Hepatocyte (in vitro differentiated cells): ENCODE data around the gene AURKA. TPM values are rescaled to one million over a fixed set of nuclear protein-coding genes. Genes with fewer than 3 reads are reported as not detected.

ENCODE experiments used
- DNase-seq: peaks from one replicate; pipeline ENCODE4 v3.0.0-alpha.2; 2016; ENCODE audit warnings: low spot score
- H2AFZ ChIP-seq: fragments of 200-600 bp; sonication (generic); 2 replicates; pipeline ENCODE4 v1.6.0; 2016; ENCODE audit warnings: antibody characterized with exemption, mild to moderate bottlenecking
- H3K27ac ChIP-seq: fragments of 200-600 bp; sonication (generic); 2 replicates; pipeline ENCODE4 v1.5.1; 2016; ENCODE audit warnings: mild to moderate bottlenecking
- H3K27me3 ChIP-seq: fragments of 200-600 bp; sonication (generic); 2 replicates; pipeline ENCODE4 v1.6.1; 2016
- H3K36me3 ChIP-seq: fragments of 200-600 bp; sonication (generic); replicated peaks from 2 replicates; pipeline ENCODE4 v1.5.1; 2016; ENCODE audit warnings: low read depth; ENCODE audit not compliant: insufficient read depth
- H3K4me1 ChIP-seq: fragments of 200-600 bp; sonication (generic); 2 replicates; pipeline ENCODE4 v1.5.1; 2016; ENCODE audit warnings: mild to moderate bottlenecking, moderate library complexity; ENCODE audit not compliant: insufficient read depth
- H3K4me2 ChIP-seq: fragments of 200-600 bp; sonication (generic); 2 replicates; pipeline ENCODE4 v1.6.0; 2016
- H3K4me3 ChIP-seq: fragments of 200-600 bp; sonication (generic); 2 replicates; pipeline ENCODE4 v1.5.1; 2016; ENCODE audit warnings: mild to moderate bottlenecking
- H3K79me2 ChIP-seq: fragments of 200-600 bp; sonication (generic); 2 replicates; pipeline ENCODE4 v1.6.0; 2017; ENCODE audit warnings: mild to moderate bottlenecking
- H3K9me2 ChIP-seq: fragments of 200-600 bp; sonication (generic); replicated peaks from 2 replicates; pipeline ENCODE4 v1.6.0; 2017; ENCODE audit warnings: mild to moderate bottlenecking; ENCODE audit not compliant: insufficient read depth
- H3K9me3 ChIP-seq: fragments of 200-600 bp; sonication (generic); 2 replicates; pipeline ENCODE4 v1.5.1; 2016; ENCODE audit warnings: low read depth, mild to moderate bottlenecking
- H4K20me1 ChIP-seq: fragments of 200-600 bp; sonication (generic); 2 replicates; pipeline ENCODE4 v1.6.0; 2016; ENCODE audit warnings: mild to moderate bottlenecking; ENCODE audit not compliant: insufficient read depth, poor library complexity, severe bottlenecking
- EZH2 ChIP-seq: fragments of 200-600 bp; sonication (generic); IDR thresholded peaks from 2 replicates; pipeline ENCODE4 v1.6.1; 2016; ENCODE audit warnings: antibody characterized with exemption, mild to moderate bottlenecking, borderline replicate concordance
- EZH2phosphoT487 ChIP-seq: fragments of 200-600 bp; sonication (generic); IDR thresholded peaks from one replicate; pipeline ENCODE4 v1.6.1; 2018; ENCODE audit warnings: antibody characterized with exemption, mild to moderate bottlenecking, low read depth, moderate library complexity; ENCODE audit not compliant: unreplicated experiment, severe bottlenecking
- WGBS: methylation state at CpG from one replicate; pipeline ENCODE4 v1.1.6; 2016; ENCODE audit warnings: low lambda C conversion rate; ENCODE audit errors: missing lambda C conversion rate; 5-methylcytosine and 5-hydroxymethylcytosine counted together
- polyA plus RNA-seq: library from polyadenylated mRNA; unstranded; fragments of >200 nt; fragmentation: Nextera tagmentation; extraction: Ambion mirVana; gene quantifications from 2 replicates; pipeline ENCODE4 v1.2.1, GENCODE V29; 2016
- total RNA-seq: library from RNA; depleted of rRNA; stranded (reverse); fragments of >200 nt; gene quantifications from 2 replicates; pipeline ENCODE4 v1.2.3, GENCODE V29; 2014
- TF ChIP-seq, protein P1 (sequence below): fragments of 200-600 bp; sonication (generic); IDR thresholded peaks from 2 replicates; pipeline ENCODE4 v1.5.1; 2016; ENCODE audit warnings: antibody characterized with exemption, mild to moderate bottlenecking; ENCODE audit not compliant: poor library complexity

Gene AURKA
- total and polyA plus RNA-seq, 2 experiments from 2014 or later, result 13.4 to 16.9 TPM

DNA sequence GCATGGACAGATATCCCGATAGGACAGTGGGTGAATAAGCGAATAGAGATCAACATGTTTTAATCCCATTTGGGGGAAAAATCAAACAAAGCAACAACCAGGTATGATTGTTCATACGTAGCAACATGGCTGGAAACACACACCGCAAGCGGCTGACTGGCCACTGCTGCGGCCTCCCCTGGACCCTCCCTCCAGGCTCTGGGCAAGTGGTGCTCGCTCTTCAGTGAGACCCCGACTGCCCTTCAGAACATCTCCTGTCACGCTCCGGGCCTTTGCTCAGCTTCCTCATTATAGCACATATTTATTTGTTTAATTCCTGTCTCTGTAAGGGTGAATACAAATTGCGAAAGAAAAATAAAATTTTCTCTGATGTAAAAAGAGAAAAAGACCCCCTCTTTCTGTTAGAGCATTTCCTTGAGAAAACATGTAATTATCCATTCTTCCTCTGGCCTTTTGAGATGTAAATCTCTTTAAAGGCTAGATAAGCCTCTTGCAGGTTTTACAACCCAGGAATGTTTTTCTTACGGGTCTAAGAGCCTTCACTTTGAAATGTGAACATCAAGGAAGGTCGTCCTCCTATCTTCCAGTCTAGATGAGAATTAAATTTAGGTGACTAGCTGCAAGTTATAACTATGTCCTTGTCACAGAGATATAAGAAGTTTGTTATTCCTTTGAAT, 44.2 kb downstream of the AURKA start:
- DNase-seq, result no peak
- peak overlapping the region; percentile 22 for H2AFZ ChIP-seq
- no peak for TF ChIP-seq EZH2phosphoT487
- TF ChIP-seq, protein P1, sequence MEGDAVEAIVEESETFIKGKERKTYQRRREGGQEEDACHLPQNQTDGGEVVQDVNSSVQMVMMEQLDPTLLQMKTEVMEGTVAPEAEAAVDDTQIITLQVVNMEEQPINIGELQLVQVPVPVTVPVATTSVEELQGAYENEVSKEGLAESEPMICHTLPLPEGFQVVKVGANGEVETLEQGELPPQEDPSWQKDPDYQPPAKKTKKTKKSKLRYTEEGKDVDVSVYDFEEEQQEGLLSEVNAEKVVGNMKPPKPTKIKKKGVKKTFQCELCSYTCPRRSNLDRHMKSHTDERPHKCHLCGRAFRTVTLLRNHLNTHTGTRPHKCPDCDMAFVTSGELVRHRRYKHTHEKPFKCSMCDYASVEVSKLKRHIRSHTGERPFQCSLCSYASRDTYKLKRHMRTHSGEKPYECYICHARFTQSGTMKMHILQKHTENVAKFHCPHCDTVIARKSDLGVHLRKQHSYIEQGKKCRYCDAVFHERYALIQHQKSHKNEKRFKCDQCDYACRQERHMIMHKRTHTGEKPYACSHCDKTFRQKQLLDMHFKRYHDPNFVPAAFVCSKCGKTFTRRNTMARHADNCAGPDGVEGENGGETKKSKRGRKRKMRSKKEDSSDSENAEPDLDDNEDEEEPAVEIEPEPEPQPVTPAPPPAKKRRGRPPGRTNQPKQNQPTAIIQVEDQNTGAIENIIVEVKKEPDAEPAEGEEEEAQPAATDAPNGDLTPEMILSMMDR, result no peak
- TF ChIP-seq EZH2, result no peak
- peak overlapping the region; percentile 85 for H3K27ac ChIP-seq
- no peaks in the 10 kb centered on the region for H3K36me3 ChIP-seq
- no peaks in the 10 kb centered on the region for H4K20me1 ChIP-seq
- no peaks in the 10 kb centered on the region for H3K9me3 ChIP-seq
- H3K27me3 ChIP-seq, result peaks cover 14% of the 10 kb centered on the region
- no peaks in the 10 kb centered on the region for H3K9me2 ChIP-seq
- 22% methylated on average over 13 of the region's 13 CpGs for WGBS
- H3K4me2 ChIP-seq, result peak overlapping the region; percentile 69
- no peak overlapping the region for H3K4me3 ChIP-seq
- H3K4me1 ChIP-seq, result peaks cover 9% of the 10 kb centered on the region
- no peaks in the 10 kb centered on the region for H3K79me2 ChIP-seq

DNA sequence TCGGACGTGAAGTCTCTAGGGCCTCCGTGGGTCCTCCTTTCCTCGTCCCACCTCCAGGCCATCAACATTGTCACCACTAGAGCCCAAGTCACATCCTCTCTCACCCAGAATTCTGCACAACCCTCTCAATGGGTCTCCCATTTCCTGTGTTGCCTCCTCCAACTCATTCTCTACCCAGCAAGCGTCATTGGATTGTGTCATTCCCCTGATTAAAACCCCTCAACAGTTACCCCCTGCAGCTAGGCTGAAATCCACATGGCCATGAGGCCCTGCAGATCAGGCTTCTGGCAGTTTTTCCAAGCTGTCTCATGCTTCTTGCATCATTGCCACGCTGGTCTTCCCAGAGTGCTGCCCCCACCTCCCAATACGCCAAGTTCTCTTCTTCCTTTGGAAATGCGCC, 46.1 kb downstream of the AURKA start:
- H3K79me2 ChIP-seq, result no peaks in the 10 kb centered on the region
- no peak overlapping the region for H3K4me3 ChIP-seq
- H3K4me1 ChIP-seq, result peaks cover 9% of the 10 kb centered on the region
- H3K27ac ChIP-seq, result no peak overlapping the region
- H3K9me2 ChIP-seq, result no peaks in the 10 kb centered on the region
- no peak overlapping the region for H2AFZ ChIP-seq
- peaks cover 18% of the 10 kb centered on the region for H3K27me3 ChIP-seq
- H3K36me3 ChIP-seq, result no peaks in the 10 kb centered on the region
- no peak overlapping the region for H3K4me2 ChIP-seq
- H4K20me1 ChIP-seq, result no peaks in the 10 kb centered on the region
- no peaks in the 10 kb centered on the region for H3K9me3 ChIP-seq
- WGBS, result 93% methylated on average over 8 of the region's 8 CpGs
- no peak for TF ChIP-seq EZH2
- TF ChIP-seq, protein P1, result no peak
- TF ChIP-seq EZH2phosphoT487, result no peak
- no peak for DNase-seq

DNA sequence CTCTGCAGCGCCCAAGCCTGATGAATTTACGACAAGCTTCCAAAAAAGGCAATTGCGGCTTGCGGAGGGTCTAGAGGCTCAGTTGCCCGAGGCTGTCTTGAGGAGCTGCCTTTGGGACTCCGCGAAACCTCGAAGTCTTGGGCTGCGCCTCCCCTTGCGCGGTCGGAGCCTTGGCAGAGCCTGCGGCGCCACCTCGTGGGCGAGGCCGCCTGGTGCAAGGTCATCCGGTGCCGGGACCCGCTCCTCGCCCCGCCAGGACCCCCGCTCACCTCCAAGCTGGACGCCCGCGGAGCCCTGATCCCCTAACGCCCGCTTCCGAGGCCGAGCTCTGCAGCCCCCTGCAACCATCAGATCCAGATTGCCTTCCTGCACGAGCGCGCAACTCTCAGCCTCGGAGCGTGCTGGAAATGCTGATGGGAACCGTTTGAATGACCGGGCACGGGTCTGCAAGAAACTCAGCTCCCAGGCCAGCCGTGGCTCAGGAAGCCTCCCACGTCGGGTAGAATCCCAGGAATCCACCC, 48.1 kb downstream of the AURKA start:
- H4K20me1 ChIP-seq, result no peaks in the 10 kb centered on the region
- H3K27ac ChIP-seq, result no peak overlapping the region
- peak overlapping the region; percentile 95 for H3K4me2 ChIP-seq
- peak; percentile 75 for DNase-seq
- H3K4me3 ChIP-seq, result peak overlapping the region; percentile 67
- peaks cover 18% of the 10 kb centered on the region for H3K27me3 ChIP-seq
- H3K9me2 ChIP-seq, result no peaks in the 10 kb centered on the region
- peak overlapping the region; percentile 58 for H2AFZ ChIP-seq
- no peaks in the 10 kb centered on the region for H3K9me3 ChIP-seq
- no peaks in the 10 kb centered on the region for H3K79me2 ChIP-seq
- H3K36me3 ChIP-seq, result no peaks in the 10 kb centered on the region
- TF ChIP-seq, protein P1, result peak; percentile 91
- TF ChIP-seq EZH2phosphoT487 (no peak), EZH2 (no peak)
- WGBS, result 7% methylated on average over 40 of the region's 41 CpGs
- peaks cover 9% of the 10 kb centered on the region for H3K4me1 ChIP-seq
